Upper lobe of left lung (tissue), 4 donors: ENCODE measurements around the gene OPRL1.
"Not testable (repeated sequence)": the region's sequence is repeated elsewhere in the genome, so short reads cannot be mapped to it uniquely, and the experiment has no call there.

Experiments
- CTCF ChIP-seq, 6 experiments: fragments of 450-650 bp in 4 of 6; fragments of 200-600 bp in 2 of 6; sonication (generic) in 2 of 6; IDR thresholded peaks; one replicate each; pipeline ENCODE4 v1.5.1; 2016 to 2019; ENCODE audit warnings: antibody characterized with exemption in 6 of 6
- POLR2A ChIP-seq, 4 donors: fragments of 450-650 bp; IDR thresholded peaks; one replicate each; pipeline ENCODE4 v1.5.1; 2016 to 2017; ENCODE audit warnings: antibody characterized with exemption in 4 of 4, mild to moderate bottlenecking in 2 of 4
- POLR2AphosphoS5 ChIP-seq, 2 donors: sonication (generic); formaldehyde crosslinking; IDR thresholded peaks; one replicate each; pipeline ENCODE4 v1.5.1; 2017; ENCODE audit warnings: antibody characterized with exemption in 2 of 2

GRCh38 chr20:64088586-64088985 lies 8.7 kb downstream of the OPRL1 start:
- TF ChIP-seq CTCF, POLR2AphosphoS5, POLR2A (IDR thresholded peaks at IDR 0.05): not testable (repeated sequence)
